Measurements from ENCODE around the gene KLHL14.

The KLHL14 gene

GRCh38 chr18:32749809-32750208, 23.0 kb downstream of the KLHL14 start:
- no peaks in the 10 kb centered on the region for H4K20me1 ChIP-seq
- no peak overlapping the region for H3K4me2 ChIP-seq
- no peaks in the 10 kb centered on the region for H3K27me3 ChIP-seq
- no peak overlapping the region for H3K9ac ChIP-seq
- no peaks in the 10 kb centered on the region for H3K9me3 ChIP-seq (replicated peaks in 1 of 11)
- H3K4me1 ChIP-seq: no peaks in the 10 kb centered on the region
- H3K27ac ChIP-seq: no peak overlapping the region
- no peak overlapping the region for H3K4me3 ChIP-seq
- no peaks in the 10 kb centered on the region for H3K36me3 ChIP-seq
- TF ChIP-seq Cebpa-rat (IDR thresholded peaks at IDR 0.05): no peak

- no peak overlapping the region for H3K9ac ChIP-seq
- no peaks in the 10 kb centered on the region for H4K20me1 ChIP-seq
- H3K27me3 ChIP-seq: no peaks in the 10 kb centered on the region
- H3K9me3 ChIP-seq (replicated peaks in 1 of 11): no peaks in the 10 kb centered on the region
- no peak for TF ChIP-seq Cebpa-rat (IDR thresholded peaks at IDR 0.05)
- H3K27ac ChIP-seq: no peak overlapping the region
- H3K4me3 ChIP-seq: no peak overlapping the region
- peaks cover 0 to 11% (median 2%) of the 10 kb centered on the region in 10 experiments; a peak in 7 of 20 replicates for H3K4me1 ChIP-seq
- peak overlapping the region in 5 of 11 experiments; percentile 5 to 24 (median 21); a peak in 5 of 22 replicates for H3K4me2 ChIP-seq
- no peaks in the 10 kb centered on the region for H3K36me3 ChIP-seq
These were observed 30.2 kb downstream of the KLHL14 start for GRCh38 chr18:32742579-32742978.

GRCh38 chr18:32735781-32736180, 37.0 kb downstream of the KLHL14 start:
- no peaks in the 10 kb centered on the region for H3K27me3 ChIP-seq

GRCh38 chr18:32734442-32734841, 38.4 kb downstream of the KLHL14 start:
- Histone ChIP-seq H3K4me2 (no peak overlapping the region), H4K20me1 (no peaks in the 10 kb centered on the region), H3K4me3 (no peak overlapping the region), H3K27me3 (no peaks in the 10 kb centered on the region), H3K9ac (no peak overlapping the region), H3K4me1 (peaks cover 5 to 21% (median 15%) of the 10 kb centered on the region in 10 experiments; a peak in 19 of 20 replicates), H3K36me3 (no peaks in the 10 kb centered on the region), H3K27ac (no peak overlapping the region), H3K9me3 (replicated peaks in 1 of 11) (peaks cover 0 to 5% (median 0%) of the 10 kb centered on the region in 11 experiments; a peak in 2 of 22 replicates)
- no peak for TF ChIP-seq Cebpa-rat (IDR thresholded peaks at IDR 0.05)

More at GRCh38 chr18:32735781-32736180, 37.0 kb downstream of the KLHL14 start:
- Histone ChIP-seq H3K4me3 (no peak overlapping the region), H3K9me3 (replicated peaks in 1 of 11) (peaks cover 0 to 5% (median 0%) of the 10 kb centered on the region in 11 experiments; a peak in 2 of 22 replicates), H3K9ac (no peak overlapping the region), H3K4me1 (peaks cover 0 to 13% (median 6%) of the 10 kb centered on the region in 10 experiments; a peak in 18 of 20 replicates), H4K20me1 (no peaks in the 10 kb centered on the region), H3K27ac (no peak overlapping the region), H3K4me2 (no peak overlapping the region), H3K36me3 (no peaks in the 10 kb centered on the region)
- TF ChIP-seq Cebpa-rat (IDR thresholded peaks at IDR 0.05): no peak

- no peak overlapping the region for H3K27ac ChIP-seq
- TF ChIP-seq Cebpa-rat (IDR thresholded peaks at IDR 0.05): no peak
- H3K27me3 ChIP-seq: no peaks in the 10 kb centered on the region
- H3K36me3 ChIP-seq: no peaks in the 10 kb centered on the region
- no peak overlapping the region for H3K4me3 ChIP-seq
- H3K4me2 ChIP-seq: peak overlapping the region in 1 of 11 experiments; percentile 36; a peak in 2 of 22 replicates
- no peak overlapping the region for H3K9ac ChIP-seq
- H4K20me1 ChIP-seq: no peaks in the 10 kb centered on the region
- peaks cover 10 to 28% (median 23%) of the 10 kb centered on the region in 10 experiments; a peak in 19 of 20 replicates for H3K4me1 ChIP-seq
- peaks cover 0 to 5% (median 0%) of the 10 kb centered on the region in 11 experiments; a peak in 2 of 22 replicates for H3K9me3 ChIP-seq (replicated peaks in 1 of 11)
These were observed 40.7 kb downstream of the KLHL14 start for GRCh38 chr18:32732165-32732564.

GRCh38 chr18:32730620-32731091, 42.2 kb downstream of the KLHL14 start:
- H3K4me2 ChIP-seq: peak overlapping the region; percentile 65 to 91 (median 79)
- H3K27me3 ChIP-seq: no peaks in the 10 kb centered on the region
- no peak for TF ChIP-seq Cebpa-rat (IDR thresholded peaks at IDR 0.05)
- H3K9me3 ChIP-seq (replicated peaks in 1 of 11): peaks cover 0 to 5% (median 0%) of the 10 kb centered on the region in 11 experiments; a peak in 2 of 22 replicates
- H3K4me3 ChIP-seq: peak overlapping the region; percentile 35 to 65 (median 52)
- no peaks in the 10 kb centered on the region for H3K36me3 ChIP-seq
- peak overlapping the region in 9 of 11 experiments; percentile 42 to 76 (median 64); a peak in 18 of 22 replicates for H3K9ac ChIP-seq
- no peaks in the 10 kb centered on the region for H4K20me1 ChIP-seq
- peak overlapping the region in 9 of 11 experiments; percentile 23 to 71 (median 54); a peak in 17 of 22 replicates for H3K27ac ChIP-seq
- H3K4me1 ChIP-seq: peaks cover 10 to 28% (median 23%) of the 10 kb centered on the region in 10 experiments; a peak in 19 of 20 replicates

DNA sequence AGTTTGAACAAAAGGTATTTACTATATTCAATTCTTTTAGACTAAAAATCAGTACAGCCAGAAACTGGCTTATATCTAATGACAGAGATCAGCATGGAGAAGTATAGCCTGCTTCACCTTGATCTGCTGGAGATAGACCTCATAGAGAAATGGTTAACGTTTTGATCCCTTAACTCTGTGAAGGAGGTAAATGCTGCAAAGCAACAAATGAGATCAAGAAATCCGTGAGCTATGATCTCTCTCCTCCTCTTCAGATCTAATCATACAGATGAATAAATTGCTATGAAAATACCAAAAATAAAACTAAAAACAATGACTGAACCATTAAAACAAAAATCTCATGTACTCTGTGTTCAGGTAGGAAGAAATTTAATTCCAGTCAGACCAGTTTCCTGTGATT, 42.8 kb downstream of the KLHL14 start:
- Histone ChIP-seq H3K27ac (peak overlapping the region in 7 of 11 experiments; percentile 28 to 71 (median 54); a peak in 10 of 22 replicates), H4K20me1 (no peaks in the 10 kb centered on the region), H3K4me2 (peak overlapping the region; percentile 65 to 91 (median 79); a peak in 21 of 22 replicates), H3K9me3 (replicated peaks in 1 of 11) (peaks cover 0 to 5% (median 0%) of the 10 kb centered on the region in 11 experiments; a peak in 2 of 22 replicates), H3K4me1 (peaks cover 10 to 28% (median 23%) of the 10 kb centered on the region in 10 experiments; a peak in 19 of 20 replicates), H3K27me3 (no peaks in the 10 kb centered on the region), H3K9ac (peak overlapping the region in 7 of 11 experiments; percentile 42 to 76 (median 67); a peak in 11 of 22 replicates), H3K4me3 (peak overlapping the region; percentile 35 to 65 (median 52); a peak in 14 of 20 replicates), H3K36me3 (no peaks in the 10 kb centered on the region)
- TF ChIP-seq Cebpa-rat (IDR thresholded peaks at IDR 0.05): no peak

GRCh38 chr18:32724071-32724749, 48.6 kb downstream of the KLHL14 start:
- no peak overlapping the region for H3K4me3 ChIP-seq
- H4K20me1 ChIP-seq: no peaks in the 10 kb centered on the region
- H3K9me3 ChIP-seq (replicated peaks in 1 of 11): peaks cover 0 to 12% (median 0%) of the 10 kb centered on the region in 11 experiments; a peak in 2 of 22 replicates
- no peak overlapping the region for H3K9ac ChIP-seq
- TF ChIP-seq Cebpa-rat (IDR thresholded peaks at IDR 0.05): no peak
- H3K4me1 ChIP-seq: peaks cover 0 to 7% (median 7%) of the 10 kb centered on the region in 10 experiments; a peak in 11 of 20 replicates
- no peaks in the 10 kb centered on the region for H3K27me3 ChIP-seq
- no peak overlapping the region for H3K4me2 ChIP-seq
- H3K27ac ChIP-seq: no peak overlapping the region
- no peaks in the 10 kb centered on the region for H3K36me3 ChIP-seq

GRCh38 chr18:32722279-32722678, 50.5 kb downstream of the KLHL14 start:
- H3K4me1 ChIP-seq: peaks cover 0 to 3% (median 0%) of the 10 kb centered on the region in 10 experiments; a peak in 3 of 20 replicates
- no peak for TF ChIP-seq Cebpa-rat (IDR thresholded peaks at IDR 0.05)
- no peak overlapping the region for H3K4me3 ChIP-seq
- no peaks in the 10 kb centered on the region for H3K27me3 ChIP-seq
- no peak overlapping the region for H3K4me2 ChIP-seq
- H4K20me1 ChIP-seq: no peaks in the 10 kb centered on the region
- H3K27ac ChIP-seq: no peak overlapping the region
- H3K36me3 ChIP-seq: no peaks in the 10 kb centered on the region
- H3K9me3 ChIP-seq (replicated peaks in 1 of 11): peaks cover 0 to 12% (median 0%) of the 10 kb centered on the region in 11 experiments; a peak in 2 of 22 replicates
- H3K9ac ChIP-seq: no peak overlapping the region

All from BLaER1 treated with 17β-estradiol and CSF1 and Interleukin-3, amounts not matched to agents 10 nM and 100 nM (cell line).